22Rv1 (cell line): ENCODE data around the gene NOBOX.
"Not testable (repeated sequence)": the region's sequence is repeated elsewhere in the genome, so short reads cannot be mapped to it uniquely, and the experiment has no call there.

Source experiments
- CTCF ChIP-seq: fragments of 450-650 bp; IDR thresholded peaks from 2 replicates; pipeline ENCODE4 v1.5.1; 2017; ENCODE audit warnings: mild to moderate bottlenecking
- ZFX ChIP-seq: fragments of 450-650 bp; IDR thresholded peaks from 2 replicates; pipeline ENCODE4 v1.6.1; 2017; ENCODE audit warnings: antibody characterized with exemption, borderline replicate concordance

- not testable (repeated sequence) for TF ChIP-seq CTCF, ZFX
These were observed 41.4 kb downstream of the NOBOX start for GRCh38 chr7:144362061-144362460.
